Stomach (tissue), 19 donors: ENCODE measurements around the gene DDIAS. TPM values are rescaled to one million over a fixed set of nuclear protein-coding genes. Genes with fewer than 3 reads are reported as not detected.
"Not testable (repeated sequence)": the region's sequence is repeated elsewhere in the genome, so short reads cannot be mapped to it uniquely, and the experiment has no call there.

Experiments
- DNase-seq, 2 donors: peaks; one replicate each; pipeline versions ENCODE4 v3.0.0 to v3.0.0-alpha.2; 2013 to 2019
- H3K27ac ChIP-seq, 5 donors: fragments of 200-600 bp in 4 of 5; sonication (generic) in 4 of 5; one replicate each; pipeline ENCODE4 v1.5.1; 2013 to 2019; ENCODE audit warnings: mild to moderate bottlenecking in 1 of 5, moderate library complexity in 1 of 5
- H3K27me3 ChIP-seq, 3 donors: fragments of 200-600 bp; sonication (generic); one replicate each; pipeline ENCODE4 v1.5.1; 2017 to 2019; ENCODE audit warnings: mixed run types in 1 of 3
- H3K36me3 ChIP-seq, 4 donors: fragments of 200-600 bp; sonication (generic); 1 replicate in 3 of 4; 2 replicates in 1 of 4; pipeline ENCODE4 v1.5.1; 2016 to 2019
- H3K4me1 ChIP-seq, 4 donors: fragments of 200-600 bp; sonication (generic); one replicate each; pipeline ENCODE4 v1.5.1; 2016 to 2019
- H3K4me3 ChIP-seq, 4 donors: fragments of 200-600 bp; sonication (generic) in 3 of 4; one replicate each; pipeline ENCODE4 v1.5.1; 2016 to 2019; ENCODE audit warnings: mild to moderate bottlenecking in 1 of 4
- H3K9me3 ChIP-seq, 4 donors: fragments of 200-600 bp; sonication (generic); one replicate each; pipeline ENCODE4 v1.5.1; 2016 to 2019
- EP300 ChIP-seq: sonication (generic); formaldehyde crosslinking; IDR thresholded peaks from one replicate; pipeline ENCODE4 v1.6.1; 2017; ENCODE audit warnings: antibody characterized with exemption
- POLR2A ChIP-seq, 4 donors: fragments of 450-650 bp; IDR thresholded peaks; one replicate each; pipeline ENCODE4 v1.6.1; 2016; ENCODE audit warnings: antibody characterized with exemption in 4 of 4, control low read depth in 2 of 4, mild to moderate bottlenecking in 1 of 4, moderate library complexity in 1 of 4
- POLR2AphosphoS5 ChIP-seq, 3 donors: sonication (generic); formaldehyde crosslinking; IDR thresholded peaks; one replicate each; pipeline ENCODE4 v1.6.1; 2016; ENCODE audit warnings: antibody characterized with exemption in 3 of 3
- WGBS, 5 donors: extraction: QIAGEN DNeasy Blood & Tissue Kit in 3 of 5; methylation state at CpG; one replicate each; pipeline versions ENCODE4 v1.1.5 to v1.1.7; 2013 to 2018; 5-methylcytosine and 5-hydroxymethylcytosine counted together
- intact Hi-C: fragments of 100-400 bp; cut with DNase I; formaldehyde crosslinking; loops from one replicate; pipeline ENCODE4 v1.15.1; 2023; ENCODE audit warnings: low total_unique reads
- long read RNA-seq, 10 donors: transcript quantifications; one replicate each; lab custom pipeline, GENCODE V29; 2026
- polyA plus RNA-seq, 3 donors: library from polyadenylated mRNA; stranded (reverse); fragments of 200-250 nt; gene quantifications; one replicate each; pipeline ENCODE4 v1.2.3, GENCODE V29; 2013
- total RNA-seq, 5 donors: library from RNA; depleted of rRNA; stranded (reverse); fragments of >200 nt; gene quantifications; one replicate each; pipeline versions ENCODE4 v1.1.0 to v1.2.3, GENCODE V29; 2014 to 2016
- TF ChIP-seq, protein P1 (sequence below), 7 experiments: fragments of 450-650 bp in 4 of 7; fragments of 200-600 bp in 3 of 7; sonication (generic) in 3 of 7; IDR thresholded peaks; one replicate each; pipeline ENCODE4 v1.5.1; 2016 to 2019; ENCODE audit warnings: antibody characterized with exemption in 7 of 7, control low read depth in 2 of 7, mild to moderate bottlenecking in 1 of 7
- donor health status: healthy with polysubstance abuse.
- donor health status: Bipolar disorder and iron deficiency.
- donor health status: healthy.

Gene DDIAS, protein sequence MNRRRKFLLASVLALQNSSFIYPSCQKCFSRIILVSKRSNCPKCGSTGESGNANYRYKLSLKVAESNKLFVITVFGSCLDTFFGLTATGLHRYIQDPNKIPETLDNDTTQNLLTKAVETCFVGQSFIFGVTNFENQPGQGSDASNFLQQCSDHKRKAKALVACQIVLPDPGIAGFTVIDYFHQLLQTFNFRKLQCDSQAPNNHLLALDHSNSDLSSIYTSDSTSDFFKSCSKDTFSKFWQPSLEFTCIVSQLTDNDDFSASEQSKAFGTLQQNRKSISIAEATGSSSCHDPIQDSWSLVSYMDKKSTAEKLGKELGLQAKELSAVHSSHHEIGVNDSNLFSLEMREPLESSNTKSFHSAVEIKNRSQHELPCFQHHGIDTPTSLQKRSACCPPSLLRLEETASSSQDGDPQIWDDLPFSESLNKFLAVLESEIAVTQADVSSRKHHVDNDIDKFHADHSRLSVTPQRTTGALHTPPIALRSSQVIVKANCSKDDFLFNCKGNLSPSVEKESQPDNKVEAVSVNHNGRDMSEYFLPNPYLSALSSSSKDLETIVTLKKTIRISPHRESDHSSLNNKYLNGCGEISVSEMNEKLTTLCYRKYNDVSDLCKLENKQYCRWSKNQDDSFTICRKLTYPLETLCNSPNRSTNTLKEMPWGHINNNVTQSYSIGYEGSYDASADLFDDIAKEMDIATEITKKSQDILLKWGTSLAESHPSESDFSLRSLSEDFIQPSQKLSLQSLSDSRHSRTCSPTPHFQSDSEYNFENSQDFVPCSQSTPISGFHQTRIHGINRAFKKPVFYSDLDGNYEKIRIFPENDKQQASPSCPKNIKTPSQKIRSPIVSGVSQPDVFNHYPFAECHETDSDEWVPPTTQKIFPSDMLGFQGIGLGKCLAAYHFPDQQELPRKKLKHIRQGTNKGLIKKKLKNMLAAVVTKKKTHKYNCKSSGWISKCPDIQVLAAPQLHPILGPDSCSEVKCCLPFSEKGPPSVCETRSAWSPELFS
- total RNA-seq (1 to 10 TPM in 2 of 5 donors, not detected in 3; 1.6 to 2.6 TPM), polyA plus RNA-seq (1 to 10 TPM in 2 of 3 donors, under 1 TPM in 1; 0.31 to 1.6 (median 1.0) TPM)
- long read RNA-seq, donor 1, partial matches to known transcripts, result 0 of 1 reads
- long read RNA-seq, donor 1, other reads (novel, unspliced or antisense), result 0 of 1 reads
- long read RNA-seq, donor 2, result 0 reads
- long read RNA-seq, donor 3, result 0 reads
- long read RNA-seq, donor 4, result 0 reads
- long read RNA-seq, donor 5, result 0 reads
- long read RNA-seq, donor 6, partial matches to known transcripts, result 0 of 1 reads
- long read RNA-seq, donor 6, other reads (novel, unspliced or antisense), result 0 of 1 reads
- long read RNA-seq, donor 7, result 0 reads
- long read RNA-seq, donor 8, partial matches to known transcripts, result 0 of 1 reads
- long read RNA-seq, donor 8, other reads (novel, unspliced or antisense), result 0 of 1 reads
- long read RNA-seq, donor 9, partial matches to known transcripts, result 0 of 1 reads
- long read RNA-seq, donor 9, other reads (novel, unspliced or antisense), result 0 of 1 reads
- long read RNA-seq, donor 10, result 0 reads

DNA sequence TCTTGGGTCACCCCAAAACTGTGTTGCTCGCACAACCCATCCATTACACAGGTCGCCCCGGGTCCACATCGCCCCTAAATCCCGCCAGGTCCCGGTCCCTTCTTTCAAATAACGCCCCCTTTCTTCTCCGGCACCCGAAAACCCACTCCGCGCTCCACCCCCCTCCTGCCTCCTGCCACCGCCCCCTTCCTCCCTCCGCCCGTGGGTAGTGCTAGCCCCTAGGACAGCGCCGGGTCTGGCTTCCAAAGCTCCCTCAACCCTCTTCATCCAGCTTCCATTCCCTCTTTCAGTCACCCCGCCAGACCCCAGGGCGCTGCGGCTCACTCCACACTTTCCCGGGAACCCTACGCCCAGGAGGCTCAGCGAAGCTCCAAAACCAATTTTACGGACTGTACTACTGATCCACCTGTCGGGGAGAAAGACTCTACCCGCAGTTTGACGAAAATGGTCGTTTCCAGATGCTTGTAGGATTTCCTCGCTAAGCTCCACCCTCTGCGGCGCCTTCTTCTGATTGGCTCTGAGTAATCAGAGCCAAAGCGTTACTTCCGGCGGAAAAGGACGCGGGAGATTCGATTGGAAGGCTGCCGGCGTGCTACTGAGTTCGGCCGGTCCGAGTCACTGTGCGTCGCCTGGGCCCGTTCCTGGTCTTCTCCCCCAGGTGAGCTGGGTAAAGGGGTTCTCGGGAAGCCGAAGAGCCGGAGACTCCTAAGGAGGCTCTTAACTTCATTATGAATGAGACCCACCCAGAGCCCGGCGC is at the start of gene DDIAS:
Gene DDIAS (plus strand): TSS at position 572 of the 757 bp plus-strand sequence. CDS start 13,003 bp downstream, outside the sequence.
- Histone ChIP-seq H3K4me3 (peak within 1 kb of the TSS; percentile 62 to 77 (median 70)), H3K27me3 (no peaks in the 10 kb centered on the region), H3K27ac (peak within 1 kb of the TSS; percentile 91 to 97 (median 94)), H3K4me1 (peaks cover 20 to 42% (median 26%) of the 10 kb centered on the region in 4 donors), H3K36me3 (no peaks in the 10 kb centered on the region), H3K9me3 (no peaks in the 10 kb centered on the region)
- WGBS, 5 donors, result 0 to 1% (median 1%) methylated on average over 49 of the region's 49 CpGs
- intact Hi-C loops, result no loop called here
- TF ChIP-seq, protein P1, sequence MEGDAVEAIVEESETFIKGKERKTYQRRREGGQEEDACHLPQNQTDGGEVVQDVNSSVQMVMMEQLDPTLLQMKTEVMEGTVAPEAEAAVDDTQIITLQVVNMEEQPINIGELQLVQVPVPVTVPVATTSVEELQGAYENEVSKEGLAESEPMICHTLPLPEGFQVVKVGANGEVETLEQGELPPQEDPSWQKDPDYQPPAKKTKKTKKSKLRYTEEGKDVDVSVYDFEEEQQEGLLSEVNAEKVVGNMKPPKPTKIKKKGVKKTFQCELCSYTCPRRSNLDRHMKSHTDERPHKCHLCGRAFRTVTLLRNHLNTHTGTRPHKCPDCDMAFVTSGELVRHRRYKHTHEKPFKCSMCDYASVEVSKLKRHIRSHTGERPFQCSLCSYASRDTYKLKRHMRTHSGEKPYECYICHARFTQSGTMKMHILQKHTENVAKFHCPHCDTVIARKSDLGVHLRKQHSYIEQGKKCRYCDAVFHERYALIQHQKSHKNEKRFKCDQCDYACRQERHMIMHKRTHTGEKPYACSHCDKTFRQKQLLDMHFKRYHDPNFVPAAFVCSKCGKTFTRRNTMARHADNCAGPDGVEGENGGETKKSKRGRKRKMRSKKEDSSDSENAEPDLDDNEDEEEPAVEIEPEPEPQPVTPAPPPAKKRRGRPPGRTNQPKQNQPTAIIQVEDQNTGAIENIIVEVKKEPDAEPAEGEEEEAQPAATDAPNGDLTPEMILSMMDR (IDR thresholded peaks at IDR 0.05), result no peak
- peak in 2 of 4 donors; percentile 22 to 76 for TF ChIP-seq POLR2A (IDR thresholded peaks at IDR 0.05)
- TF ChIP-seq POLR2AphosphoS5 (IDR thresholded peaks at IDR 0.05), result peak; percentile 88 to 93 (median 89)
- TF ChIP-seq EP300, result no peak
- peak; percentile 96 to 99 for DNase-seq

DNA sequence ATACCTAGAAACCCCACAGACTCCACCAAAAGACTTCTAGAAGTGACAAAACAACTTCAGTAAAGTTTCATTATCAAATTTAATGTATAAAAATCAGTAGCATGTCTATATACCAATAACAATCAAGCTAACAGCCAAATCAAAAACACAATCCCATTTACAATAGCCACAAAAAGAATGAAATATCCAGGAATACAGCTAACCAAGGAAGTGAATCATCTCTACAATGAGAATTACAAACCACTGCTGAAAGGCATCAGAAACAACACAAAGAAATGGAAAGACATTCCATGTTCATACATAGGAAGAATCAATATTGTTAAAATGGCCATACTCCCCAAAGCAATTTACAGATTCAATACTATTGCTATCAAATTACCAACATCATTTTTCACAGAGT is 47.3 kb upstream of the DDIAS start:
- TF ChIP-seq POLR2A (IDR thresholded peaks at IDR 0.05) (no peak), EP300 (no peak), POLR2AphosphoS5 (IDR thresholded peaks at IDR 0.05) (no peak)
- TF ChIP-seq, protein P1 (IDR thresholded peaks at IDR 0.05), result no peak
- Histone ChIP-seq H3K9me3 (no peaks in the 10 kb centered on the region), H3K27ac (no peak overlapping the region), H3K36me3 (peaks cover 0 to 12% (median 9%) of the 10 kb centered on the region in 4 donors), H3K27me3 (no peaks in the 10 kb centered on the region), H3K4me1 (peaks cover 3 to 11% (median 5%) of the 10 kb centered on the region in 4 donors), H3K4me3 (no peak overlapping the region)
- intact Hi-C loops, result no loop called here
- no peak for DNase-seq

DNA sequence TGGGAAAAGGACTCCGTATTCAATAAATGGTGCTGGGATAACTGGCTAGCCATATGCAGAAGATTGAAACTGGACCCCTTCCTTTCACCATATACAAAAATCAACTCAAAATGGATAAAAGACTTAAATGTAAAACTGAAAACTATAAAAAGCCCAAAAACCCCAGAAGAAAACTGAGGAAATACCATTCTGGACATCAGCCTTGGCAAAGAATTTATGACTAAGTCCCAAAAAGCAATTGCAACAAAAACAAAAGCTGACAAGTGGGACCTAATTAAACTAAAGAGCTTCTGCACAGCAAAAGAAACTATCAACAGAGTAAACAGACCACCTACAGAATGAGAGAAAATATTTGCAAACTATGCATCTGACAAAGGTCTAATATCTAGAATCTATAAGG is 46.6 kb upstream of the DDIAS start:
- H3K27ac ChIP-seq, intact Hi-C loops, DNase-seq, H3K36me3 ChIP-seq, H3K27me3 ChIP-seq, H3K4me3 ChIP-seq, H3K9me3 ChIP-seq: not testable (repeated sequence)
- H3K4me1 ChIP-seq, result peaks cover 3 to 12% (median 5%) of the 10 kb centered on the region in 4 donors
- WGBS, 5 donors, result 95 to 100% (median 100%) methylated on average over 1 of the region's 1 CpG

DNA sequence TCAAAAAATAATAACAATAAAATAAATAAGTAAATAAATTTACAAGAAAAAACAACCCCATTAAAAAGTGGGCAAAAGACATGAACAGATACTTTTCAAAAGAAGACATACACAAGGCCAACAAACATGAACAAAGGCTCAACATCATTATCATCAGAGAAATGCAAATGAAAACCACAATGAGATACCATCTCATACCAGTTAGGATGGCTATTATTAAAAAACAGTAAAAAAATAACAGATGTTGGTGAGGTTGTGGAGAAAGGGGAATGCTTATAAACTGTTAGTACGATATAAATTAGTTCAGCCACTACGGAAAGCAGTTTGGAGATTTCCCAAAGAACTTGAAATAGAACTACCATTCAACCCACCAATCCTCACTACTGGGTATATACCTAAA is 45.9 kb upstream of the DDIAS start:
- no peaks in the 10 kb centered on the region for H3K36me3 ChIP-seq
- H3K27me3 ChIP-seq, result no peaks in the 10 kb centered on the region
- H3K4me1 ChIP-seq, result peaks cover 3 to 12% (median 5%) of the 10 kb centered on the region in 4 donors
- DNase-seq, result no peak
- no peak overlapping the region for H3K4me3 ChIP-seq
- WGBS, 5 donors, result 91 to 100% (median 96%) methylated on average over 2 of the region's 2 CpGs
- intact Hi-C loops, result no loop called here
- H3K9me3 ChIP-seq, result no peaks in the 10 kb centered on the region
- TF ChIP-seq POLR2A (IDR thresholded peaks at IDR 0.05), result no peak
- no peak overlapping the region for H3K27ac ChIP-seq
